Activated CD4-positive, alpha-beta T cell treated with anti-CD3 and anti-CD28 coated beads, Interleukin-2, Interleukin-4, amounts not matched to agents 100 ng/mL and 50 ng/mL, durations not matched to agents 16 hours and 8 hours (primary cell): ENCODE data around the gene COL8A2.

Source experiments
- DNase-seq: peaks from one replicate; pipeline ENCODE4 v3.0.0-alpha.2; 2020; ENCODE audit warnings: low spot score

Gene COL8A2

GRCh38 chr1:36135330-36135667, 10.3 kb upstream of the COL8A2 start:
- DNase-seq: no peak

- no peak for DNase-seq
These were observed 9.7 kb upstream of the COL8A2 start for GRCh38 chr1:36134505-36135329.

- DNase-seq: no peak
These were observed 9.0 kb upstream of the COL8A2 start for GRCh38 chr1:36134031-36134430.

GRCh38 chr1:36133484-36133883, 8.5 kb upstream of the COL8A2 start:
- no peak for DNase-seq

- DNase-seq: no peak
These were observed 7.0 kb upstream of the COL8A2 start for GRCh38 chr1:36132029-36132428.

GRCh38 chr1:36128905-36129206, 3.8 kb upstream of the COL8A2 start:
- DNase-seq: no peak

GRCh38 chr1:36128126-36128904, 3.3 kb upstream of the COL8A2 start:
- DNase-seq: no peak

GRCh38 chr1:36126797-36127500, 1.9 kb upstream of the COL8A2 start:
- no peak for DNase-seq

GRCh38 chr1:36126005-36126716, 1.1 kb upstream of the COL8A2 start:
- no peak for DNase-seq

GRCh38 chr1:36124404-36125128, 456 bp downstream of the COL8A2 start:
- no peak for DNase-seq

GRCh38 chr1:36123356-36123755, 1.7 kb downstream of the COL8A2 start:
- no peak for DNase-seq

GRCh38 chr1:36122062-36123030, 2.7 kb downstream of the COL8A2 start:
- no peak for DNase-seq

GRCh38 chr1:36119456-36119855, 5.6 kb downstream of the COL8A2 start:
- DNase-seq: no peak

- DNase-seq: no peak
These were observed 6.4 kb downstream of the COL8A2 start for GRCh38 chr1:36118447-36119204.

GRCh38 chr1:36116901-36117300, 8.1 kb downstream of the COL8A2 start:
- DNase-seq: no peak

GRCh38 chr1:36115931-36116330, 9.1 kb downstream of the COL8A2 start:
- no peak for DNase-seq

GRCh38 chr1:36115200-36115669, 9.8 kb downstream of the COL8A2 start:
- DNase-seq: no peak

GRCh38 chr1:36114371-36114770, 10.7 kb downstream of the COL8A2 start:
- no peak for DNase-seq

GRCh38 chr1:36112823-36113222, 12.2 kb downstream of the COL8A2 start:
- DNase-seq: no peak

- no peak for DNase-seq
These were observed 13.9 kb downstream of the COL8A2 start for GRCh38 chr1:36111151-36111550.
